WI38 (cell line): ENCODE data around the gene LPIN2.
"Not testable (repeated sequence)": the region's sequence is repeated elsewhere in the genome, so short reads cannot be mapped to it uniquely, and the experiment has no call there.

Experiments used
- H3K4me3 ChIP-seq: 2 replicates; pipeline ENCODE4 v1.5.1; 2011; ENCODE audit warnings: low read depth, mild to moderate bottlenecking, control low read depth, low read length
- TF ChIP-seq, protein P1 (sequence below): IDR thresholded peaks from 2 replicates; pipeline ENCODE4 v1.5.1; 2012; ENCODE audit warnings: low read depth, mild to moderate bottlenecking, control low read depth, low read length

The LPIN2 gene

GRCh38 chr18:3015204-3015592 is 2.3 kb upstream of the LPIN2 start:
- no peak overlapping the region for H3K4me3 ChIP-seq
- TF ChIP-seq, protein P1, sequence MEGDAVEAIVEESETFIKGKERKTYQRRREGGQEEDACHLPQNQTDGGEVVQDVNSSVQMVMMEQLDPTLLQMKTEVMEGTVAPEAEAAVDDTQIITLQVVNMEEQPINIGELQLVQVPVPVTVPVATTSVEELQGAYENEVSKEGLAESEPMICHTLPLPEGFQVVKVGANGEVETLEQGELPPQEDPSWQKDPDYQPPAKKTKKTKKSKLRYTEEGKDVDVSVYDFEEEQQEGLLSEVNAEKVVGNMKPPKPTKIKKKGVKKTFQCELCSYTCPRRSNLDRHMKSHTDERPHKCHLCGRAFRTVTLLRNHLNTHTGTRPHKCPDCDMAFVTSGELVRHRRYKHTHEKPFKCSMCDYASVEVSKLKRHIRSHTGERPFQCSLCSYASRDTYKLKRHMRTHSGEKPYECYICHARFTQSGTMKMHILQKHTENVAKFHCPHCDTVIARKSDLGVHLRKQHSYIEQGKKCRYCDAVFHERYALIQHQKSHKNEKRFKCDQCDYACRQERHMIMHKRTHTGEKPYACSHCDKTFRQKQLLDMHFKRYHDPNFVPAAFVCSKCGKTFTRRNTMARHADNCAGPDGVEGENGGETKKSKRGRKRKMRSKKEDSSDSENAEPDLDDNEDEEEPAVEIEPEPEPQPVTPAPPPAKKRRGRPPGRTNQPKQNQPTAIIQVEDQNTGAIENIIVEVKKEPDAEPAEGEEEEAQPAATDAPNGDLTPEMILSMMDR = no peak

- H3K4me3 ChIP-seq = no peak overlapping the region
- TF ChIP-seq, protein P1 = no peak
Measured at GRCh38 chr18:3014503-3015203, 1.7 kb upstream of the LPIN2 start.

GRCh38 chr18:3012136-3013023 is 564 bp downstream of the LPIN2 start:
- H3K4me3 ChIP-seq = peak overlapping the region; percentile 76
- TF ChIP-seq, protein P1 = no peak

DNA sequence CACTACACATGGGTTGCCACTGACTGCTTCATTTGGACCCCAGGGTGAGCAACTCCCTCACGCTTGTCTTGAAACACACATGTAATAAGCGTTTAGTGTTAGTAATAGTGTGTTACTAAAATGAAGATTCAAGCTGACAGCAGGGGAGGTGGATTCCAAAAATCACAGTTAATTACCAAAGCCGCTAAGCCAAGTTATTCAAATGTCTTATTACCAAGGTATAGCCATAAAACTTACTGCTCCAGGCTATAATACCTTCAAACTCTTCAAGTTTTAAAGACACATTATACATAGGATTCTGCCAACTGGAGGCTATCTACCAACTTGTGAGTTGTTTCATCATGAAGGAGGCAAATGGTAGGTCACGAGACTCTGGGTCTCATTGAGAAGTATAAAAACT is 2.9 kb downstream of the LPIN2 start:
- peak overlapping the region; percentile 20; the same call in 1 of the 2 replicates for H3K4me3 ChIP-seq
- TF ChIP-seq, protein P1 = no peak

DNA sequence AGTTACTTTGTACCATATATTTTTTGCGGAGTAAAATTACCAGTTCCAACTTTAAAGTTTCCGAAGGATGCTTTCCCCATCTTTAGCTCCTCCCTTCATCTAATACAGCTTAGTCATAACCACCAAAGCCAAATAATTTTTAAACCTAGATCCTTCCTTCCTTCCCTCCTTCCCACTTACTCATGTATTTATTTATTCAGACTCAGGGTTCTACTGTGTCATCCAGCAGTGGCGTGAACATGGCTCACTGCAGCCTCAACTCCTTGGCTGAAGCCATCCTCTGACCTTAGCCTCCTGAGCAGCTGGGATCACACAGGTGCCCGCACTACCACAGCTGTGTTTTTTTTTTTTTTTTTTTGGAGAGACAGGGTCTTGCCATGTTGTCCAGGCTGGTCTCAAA is 4.4 kb downstream of the LPIN2 start:
- TF ChIP-seq, protein P1 = no peak
- no peak overlapping the region for H3K4me3 ChIP-seq

DNA sequence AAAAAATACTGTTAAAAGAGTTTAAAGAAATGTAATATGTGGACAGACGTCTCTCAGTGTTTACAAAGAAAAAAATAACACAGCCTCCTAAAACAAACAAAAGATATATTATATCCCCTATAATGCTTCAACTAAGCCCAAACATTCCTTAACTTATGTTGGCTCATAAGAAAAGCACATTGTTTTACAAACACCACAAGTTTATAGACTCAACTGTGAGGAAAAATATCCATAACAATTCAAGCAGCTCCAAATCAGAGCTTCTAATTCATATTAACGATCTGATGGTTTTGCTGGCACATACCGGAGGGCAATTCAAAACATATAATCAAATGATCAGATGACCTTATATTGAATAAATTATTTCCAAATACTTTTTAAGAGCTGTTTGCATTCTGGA is 5.5 kb downstream of the LPIN2 start:
- TF ChIP-seq, protein P1 = no peak
- no peak overlapping the region for H3K4me3 ChIP-seq

DNA sequence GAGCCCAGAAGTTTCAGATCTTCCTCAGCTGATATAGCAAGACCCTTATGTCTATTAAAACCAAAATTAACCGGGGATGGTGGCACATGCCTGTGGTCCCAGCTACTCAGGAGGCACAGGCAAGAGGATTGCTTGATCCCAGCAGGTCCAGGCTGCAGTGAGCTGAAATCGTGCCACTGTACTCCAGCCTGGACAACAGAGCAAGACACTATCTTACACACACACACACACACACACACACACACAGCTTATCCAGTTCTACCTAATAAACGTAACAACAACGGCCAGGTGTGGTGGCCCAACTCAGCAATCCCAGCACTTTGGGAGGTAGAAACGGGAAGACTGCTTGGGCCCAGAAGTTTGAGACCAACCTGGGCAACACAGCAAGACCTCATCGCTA is 7.5 kb downstream of the LPIN2 start:
- TF ChIP-seq, protein P1 = no peak
- H3K4me3 ChIP-seq = no peak overlapping the region

DNA sequence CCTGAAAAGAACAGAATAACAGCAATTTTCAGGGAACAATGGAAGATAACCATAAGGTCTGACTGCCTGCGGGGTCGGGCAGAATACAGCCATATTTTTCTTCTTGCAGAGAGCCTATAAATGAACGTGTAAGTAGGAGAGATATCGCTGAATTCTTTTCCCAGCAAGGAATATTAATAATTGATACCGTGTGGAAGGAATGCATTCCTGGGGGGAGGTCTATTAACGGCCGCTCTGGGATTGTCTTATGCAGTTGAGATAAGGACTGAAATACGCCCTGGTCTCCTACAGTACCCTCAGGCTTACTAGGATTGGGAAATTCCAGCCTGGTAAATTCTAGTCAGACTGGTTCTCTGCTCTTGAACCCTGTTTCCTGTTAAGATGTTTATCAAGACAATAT is 9.2 kb downstream of the LPIN2 start:
- not testable (repeated sequence) for H3K4me3 ChIP-seq
